ENCODE results near the gene PUDP. TPM values are rescaled to one million over a fixed set of nuclear protein-coding genes. Genes with fewer than 3 reads are reported as not detected.
A peak's percentile ranks its signal among the peaks of the same experiment; 100 is the strongest.

Gene PUDP
- total RNA-seq, 1 donor from 2014 or later: 5.8 TPM

- DNase-seq (ENCODE audit: low read depth in 2 of 2): no peak
Measured at GRCh38 chrX:7074148-7074907, 73.6 kb downstream of the PUDP start.

- no peak for DNase-seq (ENCODE audit: low read depth in 2 of 2)
Measured at GRCh38 chrX:7073336-7073735, 74.6 kb downstream of the PUDP start.

- DNase-seq (ENCODE audit: low read depth in 2 of 2): no peak
Measured at GRCh38 chrX:7072856-7073255, 75.1 kb downstream of the PUDP start.

GRCh38 chrX:7071390-7071789, 76.6 kb downstream of the PUDP start:
- no peak for DNase-seq (ENCODE audit: low read depth in 2 of 2)

GRCh38 chrX:7069556-7069955, 78.4 kb downstream of the PUDP start:
- DNase-seq (ENCODE audit: low read depth in 2 of 2): no peak

GRCh38 chrX:7068939-7069367, 79.0 kb downstream of the PUDP start:
- DNase-seq (ENCODE audit: low read depth in 2 of 2): peak; percentile 42 to 71

- no peak for DNase-seq (ENCODE audit: low read depth in 2 of 2)
Measured at GRCh38 chrX:7067256-7067655, 80.7 kb downstream of the PUDP start.

- no peak for DNase-seq (ENCODE audit: low read depth in 2 of 2)
Measured at GRCh38 chrX:7065473-7065872, 82.5 kb downstream of the PUDP start.

- DNase-seq (ENCODE audit: low read depth in 2 of 2): peak in 1 of 2 donors; percentile 6
Measured at GRCh38 chrX:7062903-7063302, 85.0 kb downstream of the PUDP start.

GRCh38 chrX:7062276-7062675, 85.7 kb downstream of the PUDP start:
- DNase-seq (ENCODE audit: low read depth in 2 of 2): peak; percentile 52 to 58

GRCh38 chrX:7061429-7061828, 86.5 kb downstream of the PUDP start:
- DNase-seq (ENCODE audit: low read depth in 2 of 2): no peak

GRCh38 chrX:7060444-7060843, 87.5 kb downstream of the PUDP start:
- no peak for DNase-seq (ENCODE audit: low read depth in 2 of 2)

GRCh38 chrX:7059859-7060258, 88.1 kb downstream of the PUDP start:
- no peak for DNase-seq (ENCODE audit: low read depth in 2 of 2)

GRCh38 chrX:7059214-7059838, 88.6 kb downstream of the PUDP start:
- no peak for DNase-seq (ENCODE audit: low read depth in 2 of 2)

GRCh38 chrX:7055386-7056137, 92.4 kb downstream of the PUDP start:
- DNase-seq (ENCODE audit: low read depth in 2 of 2): no peak

- DNase-seq (ENCODE audit: low read depth in 2 of 2): no peak
Measured at GRCh38 chrX:7054219-7055216, 93.4 kb downstream of the PUDP start.

- no peak for DNase-seq (ENCODE audit: low read depth in 2 of 2)
Measured at GRCh38 chrX:7052541-7052940, 95.4 kb downstream of the PUDP start.

- no peak for DNase-seq (ENCODE audit: low read depth in 2 of 2)
Measured at GRCh38 chrX:7050271-7050670, 97.7 kb downstream of the PUDP start.

- DNase-seq (ENCODE audit: low read depth in 2 of 2): no peak
Measured at GRCh38 chrX:7047951-7048350, 100.0 kb downstream of the PUDP start.

- DNase-seq (ENCODE audit: low read depth in 2 of 2): no peak
Measured at GRCh38 chrX:7045238-7045955, 102.6 kb downstream of the PUDP start.
